Superior temporal gyrus (tissue), 1 donor: ENCODE measurements around the gene PGP.
"Not testable (repeated sequence)": the region's sequence is repeated elsewhere in the genome, so short reads cannot be mapped to it uniquely, and the experiment has no call there.

ENCODE experiments used
- DNase-seq: peaks from one replicate; pipeline ENCODE4 v3.0.0-alpha.2; 2016; ENCODE audit errors: extremely low spot score

PGP gene

GRCh38 chr16:2214719-2214968 lies at the start of gene PGP:
PGP (minus strand) TSS chr16:2214840; CDS start chr16:2214777, 63 bp downstream.
- no peak for DNase-seq

- DNase-seq: not testable (repeated sequence)
These were observed 48.4 kb upstream of the PGP start for GRCh38 chr16:2263026-2263425.

GRCh38 chr16:2260250-2260649 lies 45.6 kb upstream of the PGP start:
- no peak for DNase-seq

- DNase-seq: not testable (repeated sequence)
These were observed 43.9 kb upstream of the PGP start for GRCh38 chr16:2258530-2258929.

- no peak for DNase-seq
These were observed 43.1 kb upstream of the PGP start for GRCh38 chr16:2257726-2258125.

- DNase-seq: no peak
These were observed 42.0 kb upstream of the PGP start for GRCh38 chr16:2256531-2257140.

GRCh38 chr16:2253293-2253692 lies 38.7 kb upstream of the PGP start:
- DNase-seq: no peak

- DNase-seq: no peak
These were observed 38.1 kb upstream of the PGP start for GRCh38 chr16:2252806-2253148.

- DNase-seq: peak; percentile 90
These were observed 36.9 kb upstream of the PGP start, which contains the start of gene ECI1 for GRCh38 chr16:2251296-2252111. ECI1 (minus strand) TSS chr16:2251587; CDS start chr16:2251566, 21 bp downstream.

GRCh38 chr16:2250652-2251295 lies 36.1 kb upstream of the PGP start:
- DNase-seq: no peak

GRCh38 chr16:2246301-2246885 lies 31.8 kb upstream of the PGP start:
- DNase-seq: no peak

GRCh38 chr16:2244926-2245795 lies 30.5 kb upstream of the PGP start:
- DNase-seq: no peak

GRCh38 chr16:2244301-2244700 lies 29.7 kb upstream of the PGP start:
- DNase-seq: no peak

GRCh38 chr16:2243781-2244180 lies 29.1 kb upstream of the PGP start:
- no peak for DNase-seq

- no peak for DNase-seq
These were observed 28.4 kb upstream of the PGP start for GRCh38 chr16:2243031-2243528.

- DNase-seq: no peak
These were observed 28.0 kb upstream of the PGP start for GRCh38 chr16:2242598-2242997.

- DNase-seq: not testable (repeated sequence)
These were observed 25.7 kb upstream of the PGP start for GRCh38 chr16:2240331-2240730.

GRCh38 chr16:2238838-2239675 lies 24.4 kb upstream of the PGP start:
- DNase-seq: no peak

- no peak for DNase-seq
These were observed 23.7 kb upstream of the PGP start for GRCh38 chr16:2238150-2238837.
